LHCN-M2 (cell line): ENCODE measurements around the gene NUDT16. TPM values are rescaled to one million over a fixed set of nuclear protein-coding genes. Genes with fewer than 3 reads are reported as not detected.
"Not testable (repeated sequence)": the region's sequence is repeated elsewhere in the genome, so short reads cannot be mapped to it uniquely, and the experiment has no call there.

Experiments
- DNase-seq: peaks from one replicate; pipeline ENCODE4 v3.0.0-alpha.2; 2012; ENCODE audit warnings: low read depth
- polyA plus RNA-seq: library from polyadenylated mRNA; unstranded; fragments of >200 nt; gene quantifications from one replicate; pipeline ENCODE4 v1.2.1, GENCODE V29; 2012; ENCODE audit warnings: missing spikeins
- total RNA-seq: library from RNA; depleted of rRNA; stranded (reverse); fragments of >200 nt; gene quantifications from 2 replicates; pipeline ENCODE4 v1.2.3, GENCODE V29; 2014; rRNA removed

NUDT16 gene
- 15.0 and 15.3 TPM in 2 replicates for total RNA-seq
- polyA plus RNA-seq = 13.5 TPM

DNA sequence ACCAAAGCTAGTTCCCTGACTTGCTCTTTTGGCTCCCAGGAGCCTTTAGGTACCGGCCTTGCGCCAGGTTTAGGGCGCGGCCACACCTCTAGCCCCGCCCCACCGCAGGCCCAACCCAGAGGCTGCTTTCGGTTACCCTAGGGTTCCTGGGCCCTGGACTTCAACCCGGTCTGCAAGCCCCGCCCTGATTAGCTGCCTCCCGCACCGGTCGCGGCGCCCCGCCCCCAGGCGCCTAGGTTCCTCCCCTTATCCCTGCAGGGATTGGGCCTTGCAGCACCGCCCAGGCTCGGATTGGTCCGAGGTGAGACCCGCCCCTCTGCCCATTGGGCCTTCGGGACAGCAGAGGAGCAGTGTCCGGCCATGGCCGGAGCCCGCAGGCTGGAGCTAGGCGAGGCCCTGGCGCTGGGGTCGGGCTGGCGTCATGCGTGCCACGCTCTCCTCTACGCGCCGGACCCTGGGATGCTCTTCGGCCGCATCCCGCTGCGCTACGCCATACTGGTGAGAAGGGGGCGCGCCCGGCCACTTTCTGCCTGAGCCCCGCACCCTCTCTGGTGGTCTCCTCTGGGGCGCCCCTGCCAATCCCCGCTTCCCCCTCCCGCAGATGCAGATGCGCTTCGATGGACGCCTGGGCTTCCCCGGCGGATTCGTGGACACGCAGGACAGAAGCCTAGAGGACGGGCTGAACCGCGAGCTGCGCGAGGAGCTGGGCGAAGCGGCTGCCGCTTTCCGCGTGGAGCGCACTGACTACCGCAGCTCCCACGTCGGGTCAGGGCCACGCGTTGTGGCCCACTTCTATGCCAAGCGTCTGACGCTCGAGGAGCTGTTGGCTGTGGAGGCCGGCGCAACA lies at the start of gene NUDT16:
Gene NUDT16 (plus strand): TSS at position 330 of the 847 bp plus-strand sequence. CDS start 31 bp downstream, at position 361.
- DNase-seq = peak; percentile 99

DNA sequence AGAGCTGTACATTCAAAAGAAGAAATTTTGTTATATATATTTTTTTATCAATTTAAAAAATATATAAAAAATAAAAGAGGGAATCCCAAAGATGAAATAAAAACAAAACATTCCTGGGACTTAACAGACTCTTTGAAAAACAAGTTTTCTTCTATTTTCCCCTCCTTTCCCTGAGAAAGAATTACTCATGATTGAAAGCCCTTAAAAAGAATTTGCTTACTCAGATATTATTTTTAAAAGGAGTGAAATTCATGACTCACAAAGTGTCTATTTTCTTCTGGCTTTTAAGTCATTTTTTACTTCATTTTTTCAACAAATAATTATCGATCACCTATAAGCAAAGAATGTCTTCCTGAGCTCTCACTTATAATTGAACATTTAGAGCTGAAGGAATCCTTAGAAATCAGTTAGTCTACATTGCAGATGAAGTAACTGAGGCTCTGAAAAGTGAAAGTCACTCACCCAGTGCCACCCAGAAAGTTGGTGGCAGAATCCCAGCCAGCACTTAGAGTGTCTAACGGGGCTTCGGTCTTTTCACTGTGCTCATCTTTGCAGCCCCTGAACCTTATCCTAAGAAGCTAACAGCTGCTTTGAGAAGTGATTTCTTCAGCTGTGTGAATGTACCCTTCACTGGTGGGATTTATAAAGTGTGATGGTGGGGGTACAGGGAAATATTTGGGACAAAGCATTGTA lies 42.5 kb upstream of the NUDT16 start:
- DNase-seq = peak; percentile 26

DNA sequence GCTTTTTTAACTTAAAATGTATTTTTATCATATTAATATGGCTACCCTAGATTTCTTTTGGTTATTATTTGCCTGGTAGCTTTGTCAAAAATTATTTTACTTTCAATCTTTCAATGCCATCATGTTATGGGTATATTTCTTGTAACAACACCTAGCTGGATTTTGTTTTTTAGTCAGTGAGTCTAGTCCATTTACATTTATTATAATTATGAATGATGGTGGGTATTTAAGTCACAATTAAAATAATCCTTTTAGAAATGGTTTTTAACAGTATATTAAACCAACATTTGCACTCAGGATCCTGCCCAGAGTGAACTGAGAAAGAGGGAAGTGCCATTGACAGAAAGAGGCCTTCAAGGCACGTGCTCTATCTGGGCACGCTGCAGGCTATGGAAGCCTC lies 39.8 kb upstream of the NUDT16 start:
- DNase-seq = no peak

DNA sequence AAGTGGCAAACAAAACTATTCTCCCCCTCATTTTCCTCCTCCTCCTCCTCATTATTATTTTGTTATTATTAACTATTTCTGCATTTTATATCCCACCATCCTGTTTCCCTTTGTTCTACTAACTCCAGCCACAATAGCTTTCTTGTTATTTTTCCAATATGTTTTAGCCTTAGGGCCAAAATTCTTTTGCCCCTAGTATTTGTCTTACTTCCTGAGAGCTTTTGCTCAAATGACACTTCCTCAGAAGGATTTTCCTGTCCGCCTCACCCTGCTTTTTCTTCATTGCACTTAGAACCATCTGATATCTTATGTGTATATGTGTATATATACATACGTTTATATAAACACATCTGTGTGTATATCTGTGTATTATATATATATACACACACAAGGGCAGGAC lies 32.7 kb upstream of the NUDT16 start:
- no peak for DNase-seq

DNA sequence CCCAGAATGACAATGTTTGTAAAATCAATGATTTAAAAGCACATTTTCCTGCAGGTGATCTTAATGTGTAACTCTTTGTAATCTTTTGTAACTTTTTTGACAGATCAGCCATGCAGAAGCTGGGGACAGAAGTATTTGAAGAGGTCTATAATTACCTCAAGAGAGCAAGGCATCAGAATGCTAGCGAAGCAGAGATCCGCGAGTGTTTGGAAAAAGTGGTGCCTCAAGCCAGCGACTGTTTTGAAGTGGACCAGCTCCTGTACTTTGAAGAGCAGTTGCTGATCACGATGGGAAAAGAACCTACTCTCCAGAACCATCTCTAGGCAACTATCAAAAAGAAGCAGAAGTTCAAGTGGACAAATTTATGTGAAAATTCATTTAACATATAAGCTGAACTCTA lies 32.1 kb upstream of the NUDT16 start:
- DNase-seq = no peak

DNA sequence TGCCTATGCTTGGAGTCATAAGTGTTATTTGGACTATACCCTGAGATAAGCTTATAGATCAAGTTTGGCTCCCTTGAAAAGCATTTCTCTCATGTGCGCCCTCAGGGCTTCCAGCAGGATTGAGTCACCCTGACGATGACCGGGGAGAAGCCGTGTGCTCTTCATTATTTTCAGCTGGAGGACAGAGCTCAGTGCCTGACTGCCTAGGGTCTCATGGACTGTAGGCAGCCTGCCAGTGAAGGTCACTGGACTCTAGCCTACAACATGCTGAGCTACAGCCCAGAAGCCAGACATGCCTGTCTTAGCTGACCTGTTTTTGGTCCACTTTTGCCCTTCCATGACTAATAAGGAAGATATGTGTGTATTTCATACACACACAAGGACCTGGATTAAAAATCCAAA lies 31.6 kb upstream of the NUDT16 start:
- DNase-seq = peak; percentile 41

DNA sequence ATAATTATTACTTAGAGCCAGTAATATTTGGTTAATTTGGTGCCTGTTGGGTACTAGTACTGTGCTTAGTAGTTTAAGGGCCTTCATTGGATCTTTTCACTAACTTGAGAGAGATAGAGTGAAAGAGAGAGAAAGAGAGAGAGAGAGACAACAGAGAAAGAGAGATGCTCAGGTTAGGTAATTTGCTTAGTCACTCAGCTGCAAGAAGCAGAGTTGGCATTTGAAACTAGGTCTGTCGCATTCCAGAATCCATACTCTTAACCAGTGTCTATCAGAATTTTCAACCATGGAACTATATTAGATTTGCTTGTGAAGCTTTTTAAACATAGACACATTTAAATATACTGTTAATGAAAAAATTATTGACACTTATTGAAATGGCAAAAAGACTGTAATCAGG lies 31.1 kb upstream of the NUDT16 start:
- DNase-seq = no peak

DNA sequence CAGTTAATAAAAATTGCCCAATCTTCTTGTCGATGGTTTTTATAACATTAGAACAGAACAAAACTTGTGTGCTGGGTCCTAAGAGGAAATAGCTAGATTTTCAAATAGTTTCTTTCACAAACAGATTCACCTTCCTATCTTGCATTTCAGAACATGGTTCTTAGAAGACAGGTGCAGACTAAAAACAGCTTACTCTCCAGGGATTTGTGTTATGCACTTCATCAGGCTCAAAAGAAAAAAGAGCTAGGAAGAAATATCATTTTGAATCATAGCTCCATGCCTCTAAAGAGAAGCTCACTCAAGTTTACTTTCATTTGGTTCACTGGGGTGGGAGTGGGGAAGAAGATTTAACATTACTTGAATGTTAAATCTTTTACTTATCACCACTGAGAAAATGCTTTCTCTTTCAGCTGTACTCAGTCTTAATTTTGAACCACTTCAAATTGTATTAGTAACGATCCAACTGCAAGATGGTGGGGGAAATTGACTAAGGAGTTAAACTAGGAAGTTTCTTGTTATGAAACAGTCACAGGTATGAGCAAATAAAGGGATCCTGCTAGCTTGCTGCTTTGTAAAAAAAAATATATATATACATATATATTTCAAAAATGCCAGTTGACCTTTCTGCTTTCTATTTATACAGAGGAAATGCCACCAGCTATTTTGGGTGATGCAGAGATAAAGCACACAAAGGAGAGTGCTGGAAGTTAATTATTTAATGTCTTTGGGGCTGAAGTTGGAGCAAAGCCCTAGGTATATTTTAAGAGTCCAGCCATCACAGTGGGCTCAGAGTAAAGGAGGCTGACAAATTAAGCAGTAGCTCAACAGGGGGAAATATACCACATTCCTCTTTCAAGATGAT lies 28.3 kb upstream of the NUDT16 start:
- DNase-seq = peak; percentile 54

DNA sequence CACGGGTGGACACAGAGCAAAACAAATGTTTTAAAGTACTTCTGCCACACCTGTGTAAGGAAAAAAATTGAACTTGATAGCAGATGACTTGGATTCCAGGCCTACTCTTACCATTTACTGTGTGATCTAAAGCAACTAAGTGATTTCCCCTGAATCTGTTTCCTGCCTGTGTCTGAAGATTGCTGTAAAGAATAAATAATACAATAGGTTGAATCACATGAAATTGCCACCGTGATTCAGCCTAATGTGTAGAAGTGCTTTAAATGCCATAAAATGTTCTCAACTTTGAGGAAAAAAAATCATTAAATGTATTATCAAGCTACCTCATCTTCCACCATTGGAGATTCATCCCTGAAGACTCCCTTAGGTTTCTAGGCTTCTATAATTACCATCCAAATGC lies 27.6 kb upstream of the NUDT16 start:
- no peak for DNase-seq

DNA sequence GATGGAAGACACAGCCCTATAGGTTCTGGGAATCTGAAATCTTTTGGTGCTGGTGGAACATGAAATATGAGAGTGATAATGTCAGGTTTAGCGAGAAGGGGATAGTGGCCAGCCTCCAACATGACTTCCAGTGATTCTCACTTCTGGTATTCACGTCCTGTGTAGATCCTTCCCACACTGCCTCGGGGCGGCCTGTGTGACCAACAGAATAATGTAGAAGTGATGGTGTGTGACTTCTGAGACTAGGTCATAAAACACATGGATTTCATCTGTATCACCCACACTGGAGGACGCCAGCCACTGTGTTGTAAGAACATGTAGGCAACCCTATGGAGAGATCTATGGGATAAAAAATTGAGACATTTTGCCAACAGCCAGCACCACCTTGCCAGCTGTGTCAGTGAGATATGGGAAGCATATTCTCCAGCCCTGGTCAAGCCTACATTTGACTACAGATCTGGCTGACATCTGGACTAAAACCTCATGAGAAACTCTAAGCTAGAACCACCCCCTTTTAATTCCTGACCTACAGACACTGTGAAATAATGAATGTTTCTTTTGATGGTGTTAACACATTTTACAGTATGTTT lies 25.5 kb upstream of the NUDT16 start:
- DNase-seq = no peak

DNA sequence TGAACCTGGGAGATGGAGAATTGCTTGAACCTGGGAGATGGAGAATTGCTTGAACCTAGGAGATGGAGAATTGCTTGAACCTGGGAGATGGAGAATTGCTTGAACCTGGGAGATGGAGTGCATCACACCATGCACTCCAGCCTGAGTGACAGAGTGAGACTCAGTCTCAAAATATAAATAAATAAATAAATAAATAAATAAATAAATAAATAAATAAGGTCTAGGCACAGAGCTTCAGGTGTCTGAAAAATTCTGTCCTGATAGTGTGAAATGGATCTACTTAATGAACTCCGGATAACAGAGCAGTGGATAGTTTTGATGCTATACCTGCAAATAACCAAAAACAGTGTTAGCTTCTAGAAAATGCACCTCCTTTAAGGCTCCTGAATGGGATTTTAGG lies 24.3 kb upstream of the NUDT16 start:
- DNase-seq = no peak

DNA sequence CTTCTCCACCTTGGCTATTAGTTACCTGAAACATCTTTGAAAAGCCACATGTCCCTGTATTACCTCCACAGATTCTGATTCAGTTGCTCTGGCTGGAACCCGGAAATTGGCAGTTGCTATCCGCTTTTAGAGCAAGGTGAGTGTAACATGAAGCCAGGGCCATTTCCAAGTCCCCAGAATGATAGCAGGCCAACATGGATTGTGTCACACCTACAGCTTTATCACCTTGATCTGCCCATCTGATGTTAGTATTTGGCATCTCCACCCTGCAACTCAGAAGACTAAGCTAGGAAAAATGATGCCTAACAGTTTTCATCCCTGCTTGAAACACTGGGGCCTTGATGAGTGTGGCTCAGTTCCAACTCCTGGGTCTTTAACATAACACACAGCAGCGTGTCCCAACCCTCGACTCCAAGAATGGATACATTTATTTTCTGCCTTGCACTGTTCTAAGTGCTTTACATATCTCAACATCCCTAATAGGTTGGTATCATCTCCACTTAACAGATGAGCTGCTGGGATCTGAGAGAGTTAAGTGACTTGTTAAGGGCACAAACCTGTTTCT lies 21.3 kb upstream of the NUDT16 start:
- no peak for DNase-seq

DNA sequence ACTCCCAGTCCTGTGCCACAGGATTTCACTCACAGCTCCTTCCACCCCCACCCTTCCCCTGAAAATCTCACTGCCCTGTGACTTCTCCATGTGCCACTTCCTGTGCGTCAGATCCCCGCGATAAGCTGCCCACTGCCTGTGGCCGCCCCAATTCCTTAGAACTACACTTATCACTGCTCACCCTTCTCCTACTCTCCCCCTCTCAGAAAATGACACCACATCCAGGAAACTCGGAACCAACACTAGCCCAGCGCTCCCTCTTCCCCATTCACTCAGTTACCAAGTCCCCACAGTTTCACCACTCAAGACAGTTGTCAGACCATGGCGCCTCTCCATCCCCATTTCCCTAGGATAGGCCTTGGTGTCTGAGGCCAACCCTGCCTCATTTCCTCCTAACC lies 20.5 kb upstream of the NUDT16 start:
- DNase-seq = not testable (repeated sequence)

DNA sequence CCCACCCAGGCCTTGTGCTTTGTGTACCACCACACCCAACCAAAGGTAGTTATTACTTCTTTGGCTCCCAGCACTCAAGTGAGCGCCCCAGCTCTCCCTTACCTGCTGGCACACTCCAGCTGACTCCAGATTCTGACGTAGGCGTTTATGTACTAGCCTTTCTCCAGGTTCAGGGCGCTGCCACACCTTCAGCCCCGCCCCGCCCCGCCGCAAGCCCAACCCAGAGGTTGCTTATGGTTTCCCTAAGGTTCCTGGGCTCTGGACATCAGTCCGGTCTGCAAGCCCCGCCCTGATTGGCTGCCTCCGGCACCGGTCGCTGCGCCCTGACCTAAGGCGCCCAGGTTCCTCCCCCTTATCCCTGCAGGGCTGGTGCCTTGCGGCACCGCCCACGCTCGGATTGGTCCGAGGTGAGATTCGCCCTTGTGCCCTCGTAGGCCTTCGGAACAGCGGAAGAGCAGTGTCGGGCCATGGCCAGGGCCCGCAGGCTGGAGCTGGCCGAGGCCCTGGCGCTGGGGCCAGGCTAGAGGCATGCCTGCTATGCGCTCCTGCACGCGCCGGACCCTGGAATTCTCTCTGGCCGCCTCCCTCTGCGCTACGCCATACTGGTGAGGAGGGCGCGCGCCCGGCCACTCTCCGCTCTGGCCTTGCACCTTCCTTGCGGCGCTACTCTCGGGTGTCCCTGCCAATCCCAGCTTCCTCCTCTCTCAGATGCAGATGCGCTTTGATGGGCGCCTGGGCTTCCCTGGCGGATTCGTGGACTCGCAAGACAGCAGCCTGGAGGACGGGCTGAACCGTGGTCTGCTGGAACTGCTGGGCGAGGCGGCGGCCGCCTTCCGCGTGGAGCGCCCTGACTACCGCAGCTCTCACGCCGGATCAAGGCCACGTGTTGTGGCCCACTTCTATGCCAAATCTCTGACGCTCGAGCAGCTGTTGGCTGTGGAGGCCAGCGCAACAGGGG lies 19.8 kb upstream of the NUDT16 start:
- no peak for DNase-seq

DNA sequence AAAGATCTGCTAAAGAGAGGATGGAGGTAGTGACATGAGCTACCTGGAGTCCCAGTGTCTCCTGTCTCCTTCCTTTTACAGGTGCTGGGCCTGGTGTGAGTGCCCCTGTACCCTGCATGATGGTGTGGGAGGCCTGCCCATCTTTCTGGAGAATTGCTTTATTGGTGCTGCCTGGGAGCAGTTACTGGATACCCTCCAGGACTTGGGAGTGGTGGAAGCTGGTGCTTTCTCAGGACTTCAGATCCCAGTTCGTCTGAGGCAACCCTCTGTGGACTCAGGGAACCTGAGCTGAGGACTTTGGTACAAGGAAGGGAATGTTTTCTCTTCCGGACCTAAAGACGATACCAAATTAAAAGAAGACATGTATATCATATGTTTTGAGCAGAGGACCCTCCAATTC lies 18.3 kb upstream of the NUDT16 start:
- DNase-seq = no peak

DNA sequence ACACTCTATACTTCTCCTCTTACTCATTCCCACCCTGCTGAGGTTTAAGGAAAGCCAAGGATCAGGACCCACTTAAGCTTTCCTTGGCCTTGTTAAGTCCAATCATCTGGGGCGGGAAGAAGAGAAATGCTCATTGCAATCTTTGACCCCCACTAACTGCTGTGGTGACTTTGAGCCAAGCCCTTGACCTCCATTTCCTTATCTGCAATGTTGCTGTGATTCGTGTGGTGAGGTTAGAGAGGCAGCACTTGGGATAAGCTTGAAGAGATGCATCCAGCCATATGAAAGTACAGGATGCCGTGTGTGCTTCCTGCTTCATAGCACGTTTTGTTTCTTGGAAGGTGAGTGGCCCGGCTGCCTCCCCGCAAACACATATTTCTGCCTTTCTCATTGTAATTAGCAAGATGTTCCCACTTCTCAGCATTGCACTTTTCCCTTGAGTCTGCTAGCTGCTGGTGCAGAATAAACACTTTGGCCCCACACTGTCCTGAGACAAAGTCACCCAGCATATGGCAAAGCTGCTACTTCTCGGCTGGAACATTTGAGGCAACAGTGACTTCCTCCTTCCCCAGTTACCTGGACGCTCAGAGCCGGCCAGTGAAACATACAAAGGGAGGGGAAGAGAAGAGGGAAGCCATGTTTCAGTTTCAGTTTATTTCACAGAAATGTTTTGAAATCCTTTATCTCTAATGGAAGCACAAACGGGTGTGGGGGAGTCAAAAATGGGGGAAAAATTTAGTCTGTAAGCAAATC lies 10.5 kb upstream of the NUDT16 start:
- no peak for DNase-seq

DNA sequence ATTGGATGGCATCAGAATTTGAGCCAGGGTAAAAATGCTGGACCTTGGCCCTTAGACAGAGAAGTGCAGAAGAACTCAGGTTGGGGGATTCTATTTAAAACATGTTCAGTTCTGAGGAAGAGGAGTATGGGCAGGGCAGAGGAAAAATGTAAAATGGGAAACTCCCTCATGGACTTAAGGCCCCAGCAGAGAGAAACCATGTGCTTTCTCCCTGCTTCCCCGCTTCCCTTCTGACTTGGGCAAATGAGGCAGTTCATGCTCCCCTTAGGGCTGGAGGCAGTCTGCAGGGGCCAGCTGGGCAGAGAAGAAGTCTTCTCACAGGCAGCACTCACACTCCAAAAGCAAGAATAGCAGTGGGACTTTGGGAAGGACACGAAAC lies 9.9 kb upstream of the NUDT16 start:
- no peak for DNase-seq

DNA sequence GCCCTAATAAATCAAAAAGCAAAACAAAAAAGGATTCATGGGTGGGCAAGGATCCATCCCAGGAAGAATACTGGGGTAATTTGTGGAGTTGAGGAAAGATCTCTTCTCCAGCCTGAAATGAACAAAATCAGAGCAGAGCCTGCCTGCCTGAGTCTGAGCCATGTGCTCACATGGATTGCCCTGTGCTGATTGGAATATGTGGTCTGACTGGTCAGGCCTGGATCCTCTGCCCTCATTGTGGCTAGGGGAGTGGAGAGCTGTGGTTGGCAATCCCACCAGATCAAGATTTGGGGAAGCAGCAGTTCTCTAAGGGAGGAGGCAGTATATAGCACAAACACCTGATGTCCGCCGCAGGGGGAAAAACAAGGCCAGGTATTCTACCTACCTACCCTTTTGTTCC lies 6.8 kb upstream of the NUDT16 start:
- no peak for DNase-seq

DNA sequence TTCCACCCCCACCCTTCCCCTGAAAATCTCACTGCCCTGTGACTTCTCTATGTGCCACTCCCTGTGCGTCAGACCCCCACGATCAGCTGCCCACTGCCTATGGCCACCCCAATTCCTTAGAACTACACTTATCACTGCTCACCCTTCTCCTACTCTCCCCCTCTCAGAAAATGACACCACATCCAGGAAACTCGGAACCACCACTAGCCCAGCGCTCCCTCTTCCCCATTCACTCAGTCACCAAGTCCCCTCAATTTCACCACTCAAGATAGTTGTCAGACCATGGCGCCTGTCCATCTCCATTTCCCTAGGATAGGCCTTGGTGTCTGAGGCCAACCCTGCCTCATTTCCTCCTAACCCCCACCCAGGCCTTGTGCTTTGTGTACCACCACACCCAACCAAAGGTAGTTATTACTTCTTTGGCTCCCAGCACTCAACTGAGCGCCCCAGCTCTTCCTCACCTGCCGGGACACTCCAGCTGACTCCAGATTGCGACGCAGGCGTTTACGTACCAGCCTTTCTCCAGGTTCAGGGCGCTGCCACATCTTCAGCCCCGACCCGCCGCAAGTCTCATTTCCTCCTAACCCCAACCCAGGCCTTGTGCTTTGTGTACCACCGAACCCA lies 641 bp upstream of the NUDT16 start:
- not testable (repeated sequence) for DNase-seq
